Measurements from ENCODE around the gene SMARCC2.
A peak's percentile ranks its signal among the peaks of the same experiment; 100 is the strongest.
"Not testable (repeated sequence)": the region's sequence is repeated elsewhere in the genome, so short reads cannot be mapped to it uniquely, and the experiment has no call there.

The SMARCC2 gene

DNA sequence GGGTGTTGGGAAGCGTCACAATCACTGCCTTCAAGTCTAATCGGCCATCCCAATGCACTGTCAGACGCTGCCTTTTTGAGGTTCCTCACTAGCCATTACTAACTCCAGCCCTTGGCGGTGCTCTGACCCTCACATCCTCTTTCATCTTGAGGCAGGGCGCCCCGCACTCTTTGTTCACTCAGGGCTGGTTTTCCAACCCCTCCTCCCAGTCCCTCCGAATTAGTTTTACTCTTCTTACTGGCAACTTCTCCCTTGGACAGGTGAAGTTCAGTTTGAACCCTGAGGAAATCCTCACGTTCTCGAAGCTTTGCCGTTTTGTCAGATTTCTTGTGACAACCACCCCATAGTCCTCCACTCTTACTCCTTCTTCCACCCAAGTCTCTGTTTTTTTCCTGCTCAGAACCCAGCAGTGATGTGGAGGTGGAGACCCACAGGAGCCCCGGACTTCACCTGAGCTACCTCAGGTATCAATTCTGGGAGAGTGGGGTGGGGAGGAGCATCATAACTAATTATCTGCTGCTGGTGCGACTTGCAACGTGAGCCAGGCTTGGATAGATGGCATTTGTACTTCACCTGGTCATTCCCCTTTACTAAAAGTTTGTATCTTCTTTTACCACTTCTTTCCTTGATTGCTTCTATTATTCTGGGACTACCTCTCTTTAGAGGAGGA, 70.5 kb downstream of the SMARCC2 start:
- DNase-seq: no peak

DNA sequence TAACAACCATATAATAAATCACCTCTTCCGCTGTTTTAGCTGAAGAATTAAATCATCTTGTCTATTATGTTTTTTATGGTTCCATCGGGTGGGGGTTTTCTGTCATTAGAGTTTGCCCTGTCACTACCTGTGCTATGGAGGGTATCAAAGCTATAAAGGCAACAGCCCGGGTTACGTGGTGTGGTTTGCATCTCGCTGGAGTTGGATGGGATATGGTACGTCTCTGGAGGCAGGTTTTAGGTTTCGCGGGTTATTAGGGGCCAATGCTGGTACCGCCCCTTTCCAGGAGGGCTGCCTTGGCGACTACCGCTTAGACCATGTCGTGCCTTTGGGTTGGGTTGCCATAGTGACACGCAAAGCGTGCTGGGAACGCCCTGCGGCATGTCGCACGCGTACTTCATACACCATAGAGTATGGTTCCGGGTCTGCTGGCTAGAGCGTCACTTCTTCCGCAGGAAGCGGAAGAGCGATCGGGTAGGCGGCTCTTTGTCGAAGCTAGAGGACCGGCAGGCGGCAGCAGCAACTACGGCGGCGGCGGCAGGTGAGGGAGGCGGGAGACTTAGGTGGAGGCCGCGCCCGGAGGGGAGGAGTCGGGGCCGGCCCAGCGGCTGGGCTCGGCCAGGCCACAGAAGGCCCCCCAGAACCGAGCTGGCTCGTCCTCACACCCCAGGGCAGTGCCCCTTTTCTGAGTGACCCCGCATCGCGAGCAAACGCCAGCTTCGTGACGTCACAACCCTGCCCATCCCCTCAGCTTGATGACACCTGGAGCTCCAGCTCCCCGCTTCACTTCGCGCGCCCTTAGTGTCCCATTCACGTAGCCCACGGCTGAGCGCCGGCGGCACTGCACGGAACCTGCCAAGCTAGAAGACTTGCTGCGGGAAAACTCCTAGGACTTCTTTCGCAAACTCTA, 71.2 kb downstream of the SMARCC2 start, which contains the start of gene ZC3H10:
ZC3H10 (plus strand) TSS at position 489 of the 910 bp plus-strand sequence. CDS start 2,297 bp downstream, outside the sequence.
- peak; percentile 91 for DNase-seq

DNA sequence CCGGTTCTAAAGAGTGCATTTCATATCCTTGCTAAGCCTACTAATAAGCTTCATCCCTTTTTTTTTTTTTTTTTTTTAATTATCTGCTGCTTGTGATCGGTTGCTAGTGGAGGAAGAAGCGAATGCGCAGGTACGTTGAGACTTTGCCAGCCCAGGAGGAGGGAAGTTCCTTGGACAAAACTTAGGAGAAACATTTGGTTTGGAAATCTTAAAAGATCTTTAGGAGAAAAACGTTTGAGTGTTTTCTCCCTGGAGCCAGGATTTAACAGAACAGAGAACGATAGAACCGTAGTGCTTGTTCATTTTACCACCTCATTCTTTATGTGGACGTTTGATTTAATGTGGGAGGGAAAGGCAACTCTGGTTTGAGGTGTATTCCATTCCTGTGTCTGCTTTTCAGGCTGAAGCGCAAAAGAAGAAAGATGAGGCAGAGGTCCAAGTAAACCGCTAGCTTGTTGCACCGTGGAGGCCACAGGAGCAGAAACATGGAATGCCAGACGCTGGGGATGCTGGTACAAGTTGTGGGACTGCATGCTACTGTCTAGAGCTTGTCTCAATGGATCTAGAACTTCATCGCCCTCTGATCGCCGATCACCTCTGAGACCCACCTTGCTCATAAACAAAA, 72.1 kb downstream of the SMARCC2 start:
- DNase-seq: not testable (repeated sequence)

DNA sequence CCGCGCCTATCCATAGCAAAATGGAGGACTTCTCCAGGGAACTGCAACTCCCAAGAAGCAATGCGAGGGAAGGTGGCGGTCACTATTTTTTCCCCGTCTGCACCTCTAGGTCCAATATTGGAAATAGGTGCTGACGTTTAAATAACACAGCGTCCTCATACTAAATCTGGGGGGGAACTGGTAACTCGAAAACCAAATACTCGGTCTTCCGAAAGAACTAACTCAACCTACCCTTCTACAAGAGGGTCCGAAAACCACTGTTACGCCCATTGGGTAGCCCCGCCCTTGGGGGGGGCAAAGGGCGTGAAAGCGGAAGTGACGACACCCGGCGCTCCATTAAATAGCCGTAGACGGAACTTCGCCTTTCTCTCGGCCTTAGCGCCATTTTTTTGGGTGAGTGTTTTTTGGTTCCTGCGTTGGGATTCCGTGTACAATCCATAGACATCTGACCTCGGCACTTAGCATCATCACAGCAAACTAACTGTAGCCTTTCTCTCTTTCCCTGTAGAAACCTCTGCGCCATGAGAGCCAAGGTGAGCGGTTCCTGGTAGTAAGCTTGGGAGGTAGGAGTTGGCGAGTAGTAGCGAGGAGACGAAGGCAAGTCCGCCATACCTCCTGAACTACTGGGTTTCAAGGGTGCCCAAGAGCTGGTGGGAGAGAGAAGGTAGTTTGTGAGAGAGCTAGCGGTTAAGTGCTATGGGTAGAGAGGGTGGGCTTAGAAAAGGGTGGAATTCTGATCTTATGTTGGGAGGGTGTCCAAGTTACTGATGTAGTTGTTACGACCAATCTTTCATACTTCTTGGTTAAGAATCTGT, 72.8 kb downstream of the SMARCC2 start, which contains the start of gene RPL41:
RPL41 (plus strand) TSS at position 367 of the 815 bp plus-strand sequence.
- peak; percentile 88 for DNase-seq

DNA sequence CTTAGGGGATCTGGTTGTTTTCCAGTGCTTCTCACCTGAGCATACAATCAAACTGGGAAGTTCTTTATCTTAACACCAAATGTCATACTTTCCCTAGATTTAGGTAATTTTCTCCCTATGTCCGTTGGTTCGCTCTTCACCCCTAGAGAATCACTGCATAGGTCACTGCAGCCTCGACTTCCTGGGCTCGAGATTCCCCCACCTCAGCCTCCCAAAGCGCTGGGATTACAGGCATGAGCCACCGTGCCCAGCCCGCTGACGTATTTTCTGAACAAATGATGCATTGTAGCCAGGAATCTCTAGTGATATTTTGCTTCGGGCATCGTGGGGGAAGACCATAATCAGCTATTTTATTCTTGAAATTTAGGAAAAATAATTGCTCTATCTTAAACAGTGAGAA, 74.0 kb downstream of the SMARCC2 start:
- no peak for DNase-seq

DNA sequence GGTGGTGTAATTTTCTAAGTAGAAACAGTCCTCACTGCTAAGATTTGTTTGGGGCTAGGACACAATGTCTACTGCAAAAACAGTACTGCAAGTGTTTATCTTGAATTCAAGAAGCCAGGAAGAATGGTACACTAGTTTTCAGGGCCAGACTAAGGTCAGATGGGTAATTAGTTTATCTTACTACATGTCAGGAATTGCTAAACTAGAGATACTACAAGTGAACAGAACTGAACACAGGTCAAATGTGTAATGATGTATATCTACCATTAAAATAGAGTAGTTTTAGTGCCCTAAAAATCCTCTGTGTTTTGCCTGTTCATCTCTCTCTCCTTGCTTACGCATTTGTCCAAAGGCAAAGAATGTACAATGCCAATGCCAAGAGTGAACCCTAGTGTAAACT, 75.2 kb downstream of the SMARCC2 start:
- no peak for DNase-seq

All from DMS79 treated with DMSO at 0.1 percent for 48 hours (cell line).